GM06990 (cell line): Measurements from ENCODE around the gene CFAP61.

Experiments used
- DNase-seq: peaks from one replicate; pipeline ENCODE4 v3.0.0-alpha.2; 2011; ENCODE audit not compliant: insufficient read length; ENCODE audit errors: extremely low read depth
- H3K27me3 ChIP-seq: replicated peaks from 2 replicates; pipeline ENCODE4 v1.6.0; 2011; ENCODE audit warnings: low read length; ENCODE audit not compliant: control insufficient read depth, insufficient read depth
- H3K36me3 ChIP-seq: 2 replicates; pipeline ENCODE4 v1.5.1; 2011; ENCODE audit warnings: low read length; ENCODE audit not compliant: control insufficient read depth, insufficient read depth
- H3K4me3 ChIP-seq: replicated peaks from 2 replicates; pipeline ENCODE4 v1.5.1; 2011; ENCODE audit warnings: low read depth, mild to moderate bottlenecking, control low read depth, low read length
- TF ChIP-seq, protein P1 (sequence below): IDR thresholded peaks from 2 replicates; pipeline ENCODE4 v1.5.1; 2011; ENCODE audit warnings: low read length, control low read depth, mild to moderate bottlenecking, inconsistent platforms; ENCODE audit not compliant: insufficient read depth, poor library complexity, severe bottlenecking

Gene CFAP61

DNA sequence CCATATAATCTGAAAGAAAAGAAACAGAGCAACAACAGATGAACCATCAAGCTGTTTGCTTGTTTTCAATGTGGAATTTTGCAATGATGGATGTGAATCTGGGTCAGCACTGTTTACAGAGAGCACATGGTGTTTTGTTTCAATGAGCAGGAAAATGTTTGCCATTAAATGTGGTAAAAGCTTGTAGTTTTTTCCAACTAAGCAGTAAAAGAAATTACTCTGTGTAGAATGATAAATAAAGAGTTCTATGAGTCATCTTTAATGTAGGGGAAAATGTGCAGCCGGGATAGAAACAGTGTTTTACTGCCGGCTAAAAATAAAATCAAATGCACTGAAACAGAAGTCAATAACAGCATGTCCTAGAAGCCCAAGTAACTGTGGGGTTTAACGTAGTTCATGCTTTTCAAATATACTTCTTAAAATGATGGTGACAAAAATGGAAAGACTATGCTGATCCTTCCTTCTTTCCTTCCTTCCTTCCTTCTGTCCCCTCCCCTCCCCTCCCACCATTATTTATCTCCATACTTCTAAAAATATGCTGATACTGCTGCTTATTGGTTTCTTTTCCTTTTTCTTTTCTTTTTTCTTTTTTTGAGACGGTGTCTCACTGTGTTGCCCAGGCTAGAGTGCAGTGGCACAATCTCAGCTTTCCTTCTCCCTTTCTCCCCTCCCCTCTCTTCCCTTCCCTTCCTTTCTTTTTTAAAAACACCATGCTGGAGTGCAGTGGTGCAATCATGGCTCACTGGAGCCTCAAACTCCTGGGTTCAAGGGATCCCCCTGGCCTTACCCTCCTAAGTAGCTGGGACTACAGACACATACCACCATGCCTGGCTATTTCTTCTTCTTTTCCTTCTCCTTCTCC, 41.5 kb upstream of the CFAP61 start:
- Histone ChIP-seq H3K36me3 (no peaks in the 10 kb centered on the region), H3K27me3 (peaks cover 3% of the 10 kb centered on the region), H3K4me3 (no peak overlapping the region)
- DNase-seq: no peak
- TF ChIP-seq, protein P1, sequence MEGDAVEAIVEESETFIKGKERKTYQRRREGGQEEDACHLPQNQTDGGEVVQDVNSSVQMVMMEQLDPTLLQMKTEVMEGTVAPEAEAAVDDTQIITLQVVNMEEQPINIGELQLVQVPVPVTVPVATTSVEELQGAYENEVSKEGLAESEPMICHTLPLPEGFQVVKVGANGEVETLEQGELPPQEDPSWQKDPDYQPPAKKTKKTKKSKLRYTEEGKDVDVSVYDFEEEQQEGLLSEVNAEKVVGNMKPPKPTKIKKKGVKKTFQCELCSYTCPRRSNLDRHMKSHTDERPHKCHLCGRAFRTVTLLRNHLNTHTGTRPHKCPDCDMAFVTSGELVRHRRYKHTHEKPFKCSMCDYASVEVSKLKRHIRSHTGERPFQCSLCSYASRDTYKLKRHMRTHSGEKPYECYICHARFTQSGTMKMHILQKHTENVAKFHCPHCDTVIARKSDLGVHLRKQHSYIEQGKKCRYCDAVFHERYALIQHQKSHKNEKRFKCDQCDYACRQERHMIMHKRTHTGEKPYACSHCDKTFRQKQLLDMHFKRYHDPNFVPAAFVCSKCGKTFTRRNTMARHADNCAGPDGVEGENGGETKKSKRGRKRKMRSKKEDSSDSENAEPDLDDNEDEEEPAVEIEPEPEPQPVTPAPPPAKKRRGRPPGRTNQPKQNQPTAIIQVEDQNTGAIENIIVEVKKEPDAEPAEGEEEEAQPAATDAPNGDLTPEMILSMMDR: no peak

- no peak for DNase-seq
- Histone ChIP-seq H3K4me3 (no peak overlapping the region), H3K36me3 (no peaks in the 10 kb centered on the region), H3K27me3 (peaks cover 3% of the 10 kb centered on the region)
- TF ChIP-seq, protein P1: no peak
These were observed 39.8 kb upstream of the CFAP61 start for GRCh38 chr20:20012541-20012940.

DNA sequence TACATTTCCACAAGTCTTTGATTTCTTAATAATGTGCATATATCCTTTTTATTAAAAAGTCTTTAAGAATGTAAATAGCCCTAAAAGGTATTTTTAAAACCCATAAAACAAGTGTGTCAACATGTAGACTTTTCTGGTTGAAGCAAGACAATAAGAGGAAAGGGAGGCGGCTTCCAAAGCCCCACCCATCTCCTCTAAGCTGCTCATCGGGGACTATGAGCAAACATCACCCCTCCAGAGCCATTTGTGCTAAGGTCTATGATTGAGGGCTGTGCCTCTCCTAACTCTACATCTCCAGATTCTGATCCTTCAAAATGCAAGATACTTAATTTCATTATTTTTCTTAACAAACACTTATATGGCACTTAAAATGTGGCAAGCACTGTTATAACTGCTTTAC, 37.7 kb upstream of the CFAP61 start:
- H3K27me3 ChIP-seq: peaks cover 3% of the 10 kb centered on the region
- DNase-seq: no peak

DNA sequence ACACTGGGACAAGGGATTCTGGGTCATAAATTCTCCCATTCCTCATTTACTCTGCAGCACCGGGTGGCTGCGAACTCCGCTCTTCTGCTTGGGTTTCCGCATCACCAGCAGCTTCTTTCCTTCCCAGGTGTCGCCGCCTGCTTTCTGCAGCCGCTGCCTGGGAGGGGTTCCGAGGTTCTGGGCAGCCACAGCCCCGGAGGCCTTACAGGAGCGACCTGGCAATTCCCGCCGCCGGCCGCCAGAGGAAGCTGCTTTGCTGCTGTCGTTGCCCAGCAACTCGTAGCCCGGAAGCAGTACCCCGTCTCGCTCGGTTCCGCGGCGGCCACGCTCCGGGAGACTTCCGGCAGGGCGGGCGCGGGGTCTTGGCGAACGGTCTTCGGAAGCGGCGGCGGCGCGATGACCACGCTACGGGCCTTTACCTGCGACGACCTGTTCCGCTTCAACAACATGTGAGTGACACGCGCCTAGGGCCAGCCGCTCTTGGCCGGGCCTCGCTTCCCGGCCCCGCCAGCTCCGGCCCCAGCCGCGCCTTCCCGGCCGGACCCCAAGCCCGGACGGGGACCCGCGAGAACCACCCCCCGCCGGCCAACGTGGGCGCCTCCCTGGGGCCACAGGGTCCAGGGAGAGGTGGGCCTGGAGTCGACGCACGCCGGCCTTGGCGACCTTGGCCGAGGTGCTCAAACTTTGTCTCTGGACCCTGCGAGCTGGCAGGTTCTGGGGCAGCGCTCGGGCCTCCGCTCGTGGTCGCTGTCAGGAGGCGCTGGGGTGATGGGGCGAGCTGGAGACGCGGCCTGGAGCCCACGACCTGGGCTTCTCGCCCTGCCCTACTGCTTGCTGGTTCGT, 35.1 kb upstream of the CFAP61 start, which contains the start of gene NAA20:
NAA20 (plus strand) TSS at position 362 of the 843 bp plus-strand sequence; CDS start at position 397, 35 bp downstream.
- TF ChIP-seq, protein P1: peak; percentile 83
- Histone ChIP-seq H3K4me3 (peak within 1 kb of the TSS; percentile 96), H3K36me3 (peaks cover 1% of the 10 kb centered on the region; the same call in 1 of the 2 replicates), H3K27me3 (no peaks in the 10 kb centered on the region)
- peak; percentile 92 for DNase-seq

More for the DNA sequence above, 37.7 kb upstream of the CFAP61 start:
- Histone ChIP-seq H3K36me3 (no peaks in the 10 kb centered on the region; the same call in 1 of the 2 replicates), H3K4me3 (no peak overlapping the region)
- TF ChIP-seq, protein P1: no peak

- Histone ChIP-seq H3K36me3 (peaks cover 1% of the 10 kb centered on the region; the same call in 1 of the 2 replicates), H3K4me3 (peak overlapping the region; percentile 96), H3K27me3 (no peaks in the 10 kb centered on the region)
- DNase-seq: no peak
- TF ChIP-seq, protein P1: no peak
These were observed 34.5 kb upstream of the CFAP61 start for GRCh38 chr20:20017844-20018185.
